ENCODE results near the gene NUP93. TPM values are rescaled to one million over a fixed set of nuclear protein-coding genes. Genes with fewer than 3 reads are reported as not detected.
"Not testable (repeated sequence)": the region's sequence is repeated elsewhere in the genome, so short reads cannot be mapped to it uniquely, and the experiment has no call there.

NUP93 gene
- total RNA-seq, 1 donor from 2014 or later: 151 TPM

- peak; percentile 78 for DNase-seq (ENCODE audit: low read depth)
These were observed 137.3 kb downstream of the NUP93 start for GRCh38 chr16:56866955-56867830.

DNA sequence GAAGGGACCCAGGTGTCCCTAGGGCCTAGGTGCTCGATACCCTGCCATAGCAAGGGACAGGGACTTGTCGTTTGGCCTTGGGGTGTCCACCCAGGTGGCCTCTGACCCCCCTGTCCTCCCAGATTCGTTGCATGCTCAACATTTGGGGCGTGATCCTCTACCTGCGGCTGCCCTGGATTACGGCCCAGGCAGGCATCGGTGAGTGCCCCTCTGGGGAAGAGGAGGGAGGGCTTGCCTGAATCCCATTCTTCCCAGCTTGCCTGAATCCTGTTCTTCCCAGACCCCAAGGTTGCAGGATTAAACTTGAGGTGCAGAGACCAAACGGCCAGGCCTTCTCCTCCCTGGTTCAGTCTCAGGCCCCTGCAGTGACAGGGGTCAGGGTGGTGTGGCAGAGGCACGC, 138.2 kb downstream of the NUP93 start:
- no peak for DNase-seq (ENCODE audit: low read depth)

DNA sequence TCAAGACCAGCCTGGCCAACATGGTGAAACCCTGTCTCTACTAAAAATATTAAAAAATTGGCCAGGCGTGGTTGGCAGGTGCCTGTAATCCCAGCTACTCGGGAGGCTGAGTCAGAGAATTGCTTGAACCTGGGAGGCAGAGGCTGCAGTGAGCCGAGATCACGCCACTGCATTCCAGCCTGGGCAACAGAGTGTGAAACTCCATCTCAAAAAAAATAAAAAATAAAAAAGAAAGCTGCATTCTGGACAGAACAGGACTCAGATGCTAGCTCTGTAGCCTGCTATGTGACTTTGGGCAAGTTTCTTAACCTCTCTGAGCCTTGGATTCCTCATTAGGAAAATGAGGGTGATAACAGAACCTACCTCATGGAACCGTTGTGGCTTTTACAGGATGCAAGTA, 138.8 kb downstream of the NUP93 start:
- DNase-seq (ENCODE audit: low read depth): not testable (repeated sequence)

DNA sequence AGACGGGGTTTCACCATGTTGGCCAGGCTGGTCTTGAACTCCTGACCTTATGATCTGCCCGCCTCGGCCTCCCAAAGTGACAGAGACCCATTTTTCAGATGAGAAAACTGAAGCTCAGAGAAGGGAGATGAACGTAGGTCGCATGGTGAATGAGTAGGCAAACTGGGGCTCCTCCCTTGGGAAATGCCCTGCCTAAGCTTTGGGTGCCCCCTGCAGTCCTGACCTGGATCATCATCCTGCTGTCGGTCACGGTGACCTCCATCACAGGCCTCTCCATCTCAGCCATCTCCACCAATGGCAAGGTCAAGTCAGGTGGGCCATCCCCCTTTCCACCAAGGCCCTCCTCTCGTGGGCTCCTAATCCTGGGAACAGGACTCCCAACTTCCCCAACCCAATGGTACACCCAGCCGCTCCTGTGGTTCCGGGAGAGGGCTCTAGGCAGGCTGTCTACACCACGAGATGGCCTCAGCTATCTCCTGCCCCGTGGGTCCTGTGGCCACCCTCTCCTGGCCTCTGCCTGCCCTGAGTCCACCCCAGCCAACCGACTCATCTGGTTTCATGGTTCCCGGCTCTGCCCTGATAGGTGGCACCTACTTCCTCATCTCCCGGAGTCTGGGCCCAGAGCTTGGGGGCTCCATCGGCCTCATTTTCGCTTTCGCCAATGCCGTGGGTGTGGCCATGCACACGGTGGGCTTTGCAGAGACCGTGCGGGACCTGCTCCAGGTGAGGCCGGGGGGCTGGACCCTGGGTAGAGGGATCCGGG, 139.8 kb downstream of the NUP93 start:
- peak; percentile 74 for DNase-seq (ENCODE audit: low read depth)

DNA sequence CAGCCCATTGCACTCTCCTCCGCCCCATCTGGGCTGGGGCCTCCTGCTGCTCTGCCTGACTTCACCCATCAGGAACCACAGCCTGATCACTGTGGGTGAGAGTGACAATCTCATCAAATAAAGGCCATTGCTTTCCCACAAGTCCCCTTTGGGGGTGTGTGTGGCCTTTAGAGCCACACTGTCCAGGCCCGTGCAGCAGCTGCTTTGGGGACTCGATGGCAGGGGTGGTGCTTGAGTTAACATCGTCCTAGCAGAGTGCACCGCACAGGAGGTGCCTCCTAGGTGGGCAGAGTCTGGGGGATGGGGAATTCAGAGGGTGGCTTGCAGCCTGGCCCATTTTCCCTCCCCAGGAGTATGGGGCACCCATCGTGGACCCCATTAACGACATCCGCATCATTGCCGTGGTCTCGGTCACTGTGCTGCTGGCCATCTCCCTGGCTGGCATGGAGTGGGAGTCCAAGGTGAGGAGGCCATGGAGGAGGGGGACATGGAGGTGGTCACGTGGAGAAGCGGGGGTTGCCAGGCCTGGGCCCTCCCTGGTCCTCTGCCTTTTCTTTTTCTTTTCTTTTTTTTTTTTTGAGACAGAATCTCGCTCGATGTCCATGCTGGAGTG, 140.5 kb downstream of the NUP93 start:
- DNase-seq (ENCODE audit: low read depth): no peak

DNA sequence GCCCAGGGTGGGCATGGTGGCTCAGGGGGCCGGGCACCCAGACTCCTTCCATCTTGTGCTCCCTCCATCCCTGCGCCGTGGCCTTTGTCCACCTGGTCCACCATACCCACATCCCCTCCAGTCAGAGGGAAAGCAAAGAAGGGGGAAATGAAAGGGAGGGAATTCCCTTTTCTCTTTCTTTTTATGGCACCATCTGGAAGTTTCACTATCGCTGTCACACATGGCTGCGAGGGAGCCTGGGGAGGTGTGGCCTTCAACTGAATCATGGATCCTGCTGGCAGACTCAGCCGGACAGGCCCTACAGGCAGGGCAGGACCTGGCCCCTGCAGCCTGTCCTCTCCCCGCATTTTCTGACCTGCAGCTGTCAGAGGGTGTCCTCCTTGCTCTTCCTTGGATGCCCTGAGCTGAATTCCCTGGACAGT, 141.3 kb downstream of the NUP93 start:
- peak; percentile 84 for DNase-seq (ENCODE audit: low read depth)

DNA sequence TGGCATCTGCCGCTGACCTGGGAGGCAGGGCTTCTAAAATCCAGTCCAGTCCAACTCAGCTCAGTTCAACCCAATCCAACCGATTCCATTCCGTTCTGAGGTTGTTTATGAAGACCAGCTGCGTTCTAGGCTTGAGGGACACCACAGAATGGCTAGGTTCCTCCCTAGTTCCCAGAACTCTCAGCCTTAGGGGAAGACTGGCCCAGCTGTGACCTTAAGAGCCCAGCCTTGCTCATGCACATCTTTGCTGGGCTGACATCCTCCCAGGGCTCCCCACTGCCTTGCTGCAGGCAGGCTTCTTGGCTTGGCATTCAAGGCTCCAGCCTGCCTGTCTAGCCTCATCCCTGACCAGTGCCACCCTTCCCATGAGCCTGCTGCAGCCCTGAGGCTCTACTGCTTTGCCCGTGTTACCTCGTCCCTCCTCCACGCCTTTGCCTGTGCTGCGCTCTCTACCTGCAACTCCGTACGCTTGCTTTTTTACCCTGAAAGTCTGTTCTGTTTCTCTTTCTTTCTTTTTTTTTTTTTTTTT, 143.0 kb downstream of the NUP93 start:
- peak; percentile 66 for DNase-seq (ENCODE audit: low read depth)

GRCh38 chr16:56874800-56875199, 144.9 kb downstream of the NUP93 start:
- peak; percentile 97 for DNase-seq (ENCODE audit: low read depth)

DNA sequence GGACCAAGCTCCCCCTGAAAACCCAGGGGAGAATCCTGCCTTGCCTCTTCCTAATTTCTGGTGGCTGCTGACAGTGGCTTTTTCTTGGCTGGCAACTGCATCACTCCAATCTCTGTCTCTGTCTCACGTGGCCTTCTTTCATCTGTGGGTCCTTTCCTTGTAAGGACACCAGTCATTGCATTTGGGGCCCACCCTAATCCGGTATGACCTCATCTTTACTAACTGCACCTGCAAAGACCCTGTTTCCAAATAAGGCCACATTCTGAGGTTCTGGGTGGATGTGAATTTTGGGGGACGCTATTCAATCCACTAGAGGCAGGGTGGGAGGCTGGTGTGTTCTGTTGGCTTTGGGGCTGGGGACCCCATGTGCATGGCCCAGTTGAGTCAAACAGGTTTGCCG, 146.1 kb downstream of the NUP93 start:
- no peak for DNase-seq (ENCODE audit: low read depth)

DNA sequence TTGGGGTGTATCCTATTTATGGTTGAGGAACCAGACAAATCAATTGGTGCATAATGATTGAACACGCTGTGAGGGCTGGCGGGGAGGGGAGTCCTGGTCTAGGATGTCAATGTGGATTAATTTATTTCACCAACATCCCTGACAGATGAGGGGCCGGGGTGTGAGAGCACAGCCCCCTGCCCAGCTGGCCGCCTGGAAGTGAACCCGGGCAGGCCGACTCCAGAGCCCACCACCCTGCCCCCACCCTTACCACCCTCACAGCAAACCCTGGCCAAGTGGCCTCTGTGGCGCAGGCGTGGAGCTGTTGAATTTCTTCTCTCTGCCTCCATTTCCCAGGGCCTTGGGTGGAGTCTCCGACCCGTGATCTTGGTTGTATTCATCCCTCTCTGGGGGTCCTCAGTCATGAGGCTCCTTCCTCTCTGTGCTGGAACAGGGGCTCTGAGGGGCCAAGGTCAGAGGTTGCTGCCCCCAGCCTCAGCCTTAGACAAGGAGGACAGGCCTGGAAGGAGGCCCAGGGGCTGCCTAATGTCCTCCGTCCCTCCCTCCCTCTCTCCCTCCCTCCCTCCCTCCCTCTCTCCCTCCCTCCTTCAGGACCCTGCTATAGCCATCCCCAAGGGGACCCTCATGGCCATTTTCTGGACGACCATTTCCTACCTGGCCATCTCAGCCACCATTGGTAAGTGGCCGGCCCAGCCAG, 147.7 kb downstream of the NUP93 start:
- no peak for DNase-seq (ENCODE audit: low read depth)

DNA sequence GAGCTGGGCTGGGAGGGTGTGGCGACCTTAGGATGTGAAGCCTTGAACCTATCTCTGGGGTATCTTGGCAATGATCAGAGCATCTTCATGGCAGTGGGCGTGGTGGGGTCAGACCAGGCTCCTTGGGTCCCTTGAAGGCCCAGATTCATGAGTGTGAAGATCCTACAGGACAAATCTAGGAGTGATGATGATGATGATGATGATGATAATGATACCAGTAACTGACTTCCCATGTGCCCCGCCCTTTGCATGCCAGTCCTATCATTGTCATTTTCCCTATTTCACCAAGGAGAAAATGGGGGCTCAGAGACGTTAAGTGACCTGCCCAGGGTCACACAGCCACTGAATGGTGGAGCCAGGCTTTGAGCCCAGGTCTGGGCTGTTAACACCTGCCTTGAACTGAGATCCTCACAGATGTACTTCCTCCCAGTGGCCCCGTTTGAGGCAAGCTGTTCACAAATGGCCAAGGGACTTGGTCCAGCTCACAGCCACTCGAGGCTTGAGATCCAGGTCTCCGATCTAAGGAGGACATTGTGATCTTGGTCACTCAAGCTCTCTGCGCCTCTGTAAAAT, 148.4 kb downstream of the NUP93 start:
- DNase-seq (ENCODE audit: low read depth): no peak

DNA sequence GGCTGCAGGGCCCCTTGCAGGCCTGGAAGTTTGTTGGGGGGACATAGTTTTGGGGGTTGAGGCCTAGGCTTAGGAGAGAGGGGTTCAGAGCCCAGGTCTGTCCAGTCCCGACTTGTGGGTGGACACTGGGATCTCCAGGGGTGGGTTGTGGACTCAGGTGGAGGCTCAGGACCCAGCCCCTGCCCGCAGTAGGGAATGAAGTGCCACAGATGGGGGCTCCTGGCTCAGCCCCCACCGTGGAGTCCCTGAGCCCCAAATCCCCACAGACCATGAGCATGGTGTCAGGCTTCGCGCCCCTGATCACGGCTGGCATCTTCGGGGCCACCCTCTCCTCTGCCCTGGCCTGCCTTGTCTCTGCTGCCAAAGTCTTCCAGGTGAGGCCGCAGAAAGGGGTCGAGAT, 149.3 kb downstream of the NUP93 start:
- DNase-seq (ENCODE audit: low read depth): no peak

- DNase-seq (ENCODE audit: low read depth): no peak
These were observed 150.2 kb downstream of the NUP93 start for GRCh38 chr16:56880176-56880575.

DNA sequence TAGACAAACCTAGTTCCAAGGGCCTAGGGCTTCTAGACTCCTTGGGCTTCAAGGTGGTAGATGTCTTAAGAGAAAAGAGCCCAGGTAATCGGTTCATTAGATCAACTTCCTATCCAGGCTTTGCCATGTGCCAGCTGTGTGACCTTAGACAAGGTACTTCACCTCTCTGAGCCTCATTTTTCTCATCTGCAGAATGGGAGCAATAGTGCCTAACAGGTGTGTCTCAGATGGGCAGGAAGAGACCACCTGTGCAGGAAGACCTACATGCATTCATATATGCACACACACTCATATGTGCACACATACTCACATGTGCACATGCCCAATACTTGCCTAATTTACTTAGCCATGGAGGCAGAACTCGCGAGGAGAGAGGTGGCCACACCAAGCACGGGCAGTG, 150.8 kb downstream of the NUP93 start:
- no peak for DNase-seq (ENCODE audit: low read depth)

DNA sequence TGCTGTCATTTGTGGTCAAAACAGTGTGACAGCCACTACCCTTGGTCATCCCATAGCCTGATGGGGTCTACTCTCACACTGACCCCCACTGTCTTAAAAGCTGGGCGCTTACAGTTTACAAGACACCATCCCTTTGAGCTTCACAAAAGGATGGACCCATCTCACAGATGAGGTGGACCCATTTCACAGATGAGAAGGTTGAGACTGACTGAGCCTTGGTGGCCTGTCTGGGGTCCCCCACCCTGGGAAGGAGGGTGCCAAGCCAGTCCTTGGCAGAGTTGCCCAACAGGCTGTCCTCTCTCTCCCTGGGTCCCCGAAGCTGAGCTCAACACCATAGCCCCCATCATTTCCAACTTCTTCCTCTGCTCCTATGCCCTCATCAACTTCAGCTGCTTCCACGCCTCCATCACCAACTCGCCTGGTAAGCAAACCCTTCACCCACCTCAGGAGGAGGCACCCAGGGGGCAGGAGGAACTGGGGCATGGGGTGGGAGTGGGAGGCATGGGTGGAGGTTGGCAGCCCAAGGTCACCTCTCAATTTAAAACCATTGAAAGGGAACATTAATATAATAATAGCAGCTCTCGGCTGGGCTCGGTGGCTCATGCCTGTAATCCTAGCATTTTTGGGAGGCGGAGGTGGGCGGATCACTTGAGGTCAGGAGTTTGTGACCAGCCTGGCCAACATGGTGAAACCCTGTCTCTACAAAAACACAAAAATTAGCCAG, 152.3 kb downstream of the NUP93 start:
- no peak for DNase-seq (ENCODE audit: low read depth)

DNA sequence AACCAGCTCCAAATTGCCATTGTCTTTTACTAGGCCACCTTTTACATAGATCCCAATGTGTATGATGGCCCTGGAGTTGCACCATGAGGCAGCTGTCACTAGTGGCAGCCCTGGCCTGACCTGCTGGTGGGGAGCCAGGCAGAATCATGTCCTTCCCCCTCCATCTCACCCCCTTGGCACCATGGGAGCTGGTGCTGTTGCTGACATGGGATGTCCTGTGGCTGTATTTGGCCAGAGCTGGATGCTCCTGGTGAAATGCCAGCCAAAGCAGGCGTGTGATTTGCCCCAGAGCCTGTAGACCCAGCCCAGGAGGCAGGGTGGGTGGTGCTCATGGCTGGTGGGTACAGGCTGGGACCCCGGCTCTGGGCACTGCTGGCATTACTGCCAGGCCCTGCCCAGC, 153.7 kb downstream of the NUP93 start:
- DNase-seq (ENCODE audit: low read depth): no peak

- no peak for DNase-seq (ENCODE audit: low read depth)
These were observed 154.2 kb downstream of the NUP93 start for GRCh38 chr16:56884026-56884582.

DNA sequence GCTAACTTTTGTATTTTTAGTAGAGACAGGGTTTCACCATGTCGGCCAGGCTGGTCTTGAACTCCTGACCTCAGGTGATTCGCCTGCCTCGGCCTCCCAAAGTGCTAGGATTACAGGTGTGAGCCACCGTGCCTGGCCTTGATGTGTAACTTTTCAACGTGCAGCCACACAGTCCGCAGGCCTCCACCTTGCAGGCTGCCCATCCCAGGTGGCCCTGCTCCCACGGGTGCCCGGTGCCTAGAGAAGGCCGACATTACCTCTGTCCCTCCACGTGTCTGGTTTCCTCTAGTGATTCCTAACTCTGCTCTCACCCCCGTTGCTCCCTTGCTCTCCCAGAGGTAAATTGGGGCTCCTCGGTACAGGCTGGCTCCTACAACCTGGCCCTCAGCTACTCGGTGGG, 155.0 kb downstream of the NUP93 start:
- DNase-seq (ENCODE audit: low read depth): not testable (repeated sequence)

GRCh38 chr16:56885446-56886162, 155.7 kb downstream of the NUP93 start:
- no peak for DNase-seq (ENCODE audit: low read depth)

All from myocyte (in vitro differentiated cells).